Stimulated activated CD8-positive, alpha-beta memory T cell treated with anti-CD3 and anti-CD28 coated beads, Interleukin-15, amount 100 ng/mL, for 1 hour (primary cell): Measurements from ENCODE around the gene TEX13B.

Experiments used
- DNase-seq: peaks from one replicate; pipeline ENCODE4 v3.0.0-alpha.2; 2020; ENCODE audit warnings: low read depth

Gene TEX13B

DNA sequence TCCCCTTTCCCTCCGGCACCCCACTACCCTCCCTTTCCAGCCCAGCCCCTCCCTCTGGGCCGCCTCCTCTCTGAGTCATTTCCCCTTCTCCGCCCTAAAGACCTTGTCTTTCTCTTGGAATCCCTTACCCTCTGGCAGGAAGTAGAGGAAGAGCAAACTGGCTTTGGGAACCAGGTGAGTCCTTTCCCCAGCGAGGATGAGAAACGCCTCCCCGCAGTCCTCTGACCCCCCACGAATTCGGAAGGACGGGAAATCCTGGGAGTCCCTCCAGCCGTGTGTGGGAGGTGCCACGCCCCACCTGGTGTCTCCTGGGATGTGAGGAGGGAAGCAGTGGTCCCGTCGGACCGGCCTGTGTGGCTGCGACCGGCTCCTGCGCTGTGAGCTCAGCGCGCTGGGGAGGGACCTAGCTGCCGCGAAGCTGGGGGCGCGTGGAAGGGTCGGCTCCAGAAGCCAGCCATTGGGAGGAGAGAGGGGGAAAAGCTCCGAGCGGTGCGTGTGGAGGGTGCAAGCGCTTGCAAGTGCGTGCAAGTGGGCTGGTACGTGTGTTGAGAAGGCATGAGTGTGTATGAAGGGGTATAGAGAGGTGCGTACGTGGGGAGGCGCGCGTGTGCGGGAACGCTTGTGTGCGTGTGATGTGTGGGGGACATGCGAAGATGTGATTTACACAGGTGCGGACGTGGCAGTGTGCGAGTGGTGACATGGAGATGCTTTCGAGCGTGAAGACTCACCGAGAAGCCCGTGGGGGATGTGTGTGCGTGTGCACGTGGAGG is 46.3 kb downstream of the TEX13B start:
- no peak for DNase-seq

DNA sequence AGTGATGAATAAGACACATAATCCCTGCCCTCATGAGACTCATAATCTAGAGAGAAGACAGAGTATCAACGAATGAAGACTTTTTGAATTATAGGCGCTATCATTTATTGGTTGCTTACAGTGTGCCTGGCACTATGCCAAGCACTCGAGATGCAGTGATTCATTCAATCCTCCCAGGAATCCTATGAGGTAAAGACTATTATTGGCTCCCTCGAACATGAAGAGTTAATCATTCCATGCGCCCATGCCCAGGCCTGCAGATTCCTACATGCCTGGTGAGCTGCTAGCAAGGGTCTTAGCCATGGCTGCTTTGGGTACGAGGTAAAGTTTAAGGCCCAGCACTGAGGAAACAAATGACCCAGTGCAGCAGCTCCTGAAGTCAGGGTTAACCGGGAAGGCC is 47.0 kb downstream of the TEX13B start:
- DNase-seq = no peak

DNA sequence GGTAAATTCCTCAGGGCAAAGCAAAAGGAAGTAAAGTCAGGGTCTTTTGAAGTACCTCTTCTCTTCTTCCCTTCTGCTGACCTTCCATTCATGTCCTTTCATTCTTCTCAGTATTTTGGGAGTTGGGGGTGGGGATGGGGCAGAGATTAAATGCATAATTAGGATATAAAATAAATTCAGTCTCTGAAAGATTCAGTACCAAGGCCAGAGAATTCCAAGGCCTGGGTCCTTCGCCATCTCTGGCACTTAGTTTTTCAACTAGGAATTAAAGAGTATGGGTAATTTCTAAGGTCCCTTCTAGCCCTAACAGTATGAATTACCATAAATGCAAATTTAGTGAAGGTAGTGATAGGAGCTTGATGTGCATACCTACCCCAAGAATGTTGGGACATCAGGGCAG is 47.9 kb downstream of the TEX13B start:
- DNase-seq = no peak
